HG02623 (cell line): ENCODE measurements around the gene NTN1.
"Not testable (repeated sequence)": the region's sequence is repeated elsewhere in the genome, so short reads cannot be mapped to it uniquely, and the experiment has no call there.

Experiments used
- ATAC-seq: cut with Tn5 transposase; IDR thresholded peaks from one replicate; pipeline ENCODE4 v1.9.1; 2021; ENCODE audit warnings: moderate library complexity; ENCODE audit not compliant: unreplicated experiment

The NTN1 gene

GRCh38 chr17:9240659-9241370 is 219.5 kb downstream of the NTN1 start:
- no peak for ATAC-seq

DNA sequence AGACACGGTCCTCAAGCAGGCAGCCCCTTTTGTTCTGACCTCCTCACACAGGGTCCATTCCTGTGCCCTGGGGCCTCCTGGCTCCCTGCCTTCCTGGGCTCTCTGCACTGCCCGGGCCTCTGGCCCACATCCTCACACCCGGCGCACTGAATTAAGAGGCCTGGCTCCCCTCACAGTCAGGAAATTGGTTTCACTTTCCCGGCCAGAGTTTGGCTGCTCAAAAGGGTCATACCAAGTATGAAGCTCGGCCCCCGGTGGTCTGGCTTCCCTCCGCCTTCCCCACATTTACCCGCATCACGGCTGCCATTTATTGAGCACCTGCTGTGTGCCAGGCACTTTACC is 220.0 kb downstream of the NTN1 start:
- ATAC-seq = no peak

DNA sequence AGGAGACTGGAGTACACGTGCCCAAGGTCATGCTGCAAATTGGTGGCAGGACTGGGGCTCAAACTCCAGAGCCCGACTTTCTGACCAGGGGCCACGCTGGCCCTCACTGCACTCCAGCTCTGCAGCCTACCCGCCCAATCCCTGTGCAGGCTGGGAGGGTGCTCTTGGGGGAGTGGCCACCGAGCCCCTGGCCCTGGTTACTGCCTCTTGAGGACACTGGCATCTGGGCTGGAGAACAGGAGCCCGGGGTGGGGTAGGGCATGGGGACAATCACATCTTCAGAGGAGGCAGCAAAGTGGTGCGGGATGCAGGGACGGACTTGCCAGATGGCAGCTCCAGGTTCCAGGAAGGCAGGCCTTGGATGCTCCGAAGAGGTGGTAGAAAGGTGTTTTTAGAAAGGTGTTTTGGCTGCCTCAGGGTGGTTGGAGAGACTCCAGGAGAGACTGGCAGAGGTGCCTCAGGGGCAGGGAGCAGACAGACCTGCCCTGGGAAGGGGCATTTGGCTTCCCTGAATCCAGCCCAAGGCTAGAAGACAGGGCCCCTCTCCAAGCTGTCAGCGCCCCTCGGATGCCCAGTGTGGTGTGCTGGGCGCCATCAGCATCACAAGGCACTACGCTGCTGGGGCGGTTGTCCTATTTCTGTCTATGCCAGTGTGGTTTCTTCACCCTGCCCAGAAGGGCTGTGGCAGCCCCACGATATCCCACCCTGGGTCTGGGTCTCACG is 220.6 kb downstream of the NTN1 start:
- ATAC-seq = no peak

DNA sequence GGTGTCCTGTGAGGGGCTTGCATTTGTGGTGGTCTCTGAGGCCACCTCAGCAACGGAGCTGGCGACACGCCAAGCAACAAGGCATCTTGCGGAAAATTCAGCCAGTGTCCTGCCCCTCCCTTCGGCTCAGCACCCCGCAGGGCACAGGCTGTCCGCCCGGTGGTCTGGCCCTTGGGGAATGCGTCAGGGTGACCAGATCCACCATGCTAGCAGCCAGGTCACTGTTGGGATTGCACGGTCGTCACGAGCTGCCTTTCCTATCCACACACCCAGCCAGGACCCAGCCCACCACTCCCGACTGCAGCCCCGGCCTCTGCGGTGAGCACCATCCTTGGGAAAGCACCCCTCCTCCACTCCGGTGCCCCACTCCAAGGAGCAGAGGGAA is 221.2 kb downstream of the NTN1 start:
- ATAC-seq = no peak

DNA sequence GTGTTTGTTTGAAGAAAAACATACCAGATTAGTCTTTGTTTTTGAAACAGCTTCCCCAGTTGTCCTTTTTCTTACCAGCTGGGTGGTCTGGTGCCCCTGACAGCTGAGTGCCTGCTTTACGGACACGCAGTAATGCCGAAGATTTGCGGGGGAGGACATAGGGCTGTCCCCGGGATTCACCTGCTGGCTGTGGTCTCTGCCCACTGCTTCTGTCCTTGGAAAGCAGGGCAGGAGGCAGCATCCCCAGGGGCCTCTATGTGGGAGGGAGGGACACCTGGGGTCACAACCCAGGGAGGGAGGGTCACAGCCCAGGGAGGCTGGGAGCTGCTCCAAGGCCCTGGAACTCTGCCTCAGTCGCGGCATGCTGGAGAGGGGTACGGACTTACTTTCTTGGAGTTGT is 221.7 kb downstream of the NTN1 start:
- no peak for ATAC-seq

DNA sequence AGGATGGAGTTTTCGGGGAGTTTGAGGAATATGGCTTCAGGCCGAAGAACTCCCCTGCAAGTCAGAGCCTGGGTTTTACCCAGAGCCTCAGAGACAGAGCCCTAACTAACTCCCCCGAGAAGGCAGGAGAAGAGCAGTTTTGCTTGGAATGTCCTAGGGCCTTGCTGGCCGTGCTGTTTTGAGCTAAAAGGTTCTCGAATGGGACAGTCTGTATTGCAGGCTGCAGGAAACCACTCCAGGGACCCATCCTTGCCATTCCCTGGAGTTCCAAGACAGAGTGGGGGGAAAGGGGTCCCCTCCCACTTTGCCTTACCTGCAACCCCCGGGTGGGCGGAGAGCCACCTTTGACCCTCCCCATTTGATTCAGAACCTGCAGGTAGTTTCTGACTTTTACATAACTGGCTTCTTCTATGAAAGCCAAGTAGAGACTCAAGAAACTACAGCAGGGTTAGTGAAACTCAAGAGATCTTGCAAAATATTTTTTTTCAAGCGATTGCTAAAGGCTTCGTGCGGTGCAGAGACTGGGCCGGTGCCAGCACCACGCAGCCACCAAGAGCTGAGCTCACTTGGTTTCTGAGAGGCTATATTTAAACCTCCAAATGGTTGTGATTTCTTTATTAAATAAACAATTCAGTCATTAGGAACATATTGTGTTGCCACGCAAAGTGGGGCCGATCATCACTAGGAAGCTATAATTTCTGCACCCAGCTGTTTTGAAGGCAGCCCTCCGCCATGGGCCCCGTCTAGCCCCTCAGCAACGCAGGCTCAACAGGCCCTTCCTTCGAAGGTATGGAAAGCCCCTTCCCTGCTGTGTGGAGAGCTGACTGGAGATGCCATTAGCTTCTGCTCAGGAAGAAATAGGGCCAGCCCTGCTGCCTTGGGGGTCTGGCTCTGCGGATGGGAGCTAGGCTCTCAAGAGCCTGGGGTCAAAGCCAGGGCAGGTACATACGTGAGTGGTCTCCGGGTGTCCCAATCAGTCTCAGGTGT is 223.0 kb downstream of the NTN1 start:
- ATAC-seq = no peak

- no peak for ATAC-seq
Measured at GRCh38 chr17:9247401-9247938, 226.2 kb downstream of the NTN1 start.

DNA sequence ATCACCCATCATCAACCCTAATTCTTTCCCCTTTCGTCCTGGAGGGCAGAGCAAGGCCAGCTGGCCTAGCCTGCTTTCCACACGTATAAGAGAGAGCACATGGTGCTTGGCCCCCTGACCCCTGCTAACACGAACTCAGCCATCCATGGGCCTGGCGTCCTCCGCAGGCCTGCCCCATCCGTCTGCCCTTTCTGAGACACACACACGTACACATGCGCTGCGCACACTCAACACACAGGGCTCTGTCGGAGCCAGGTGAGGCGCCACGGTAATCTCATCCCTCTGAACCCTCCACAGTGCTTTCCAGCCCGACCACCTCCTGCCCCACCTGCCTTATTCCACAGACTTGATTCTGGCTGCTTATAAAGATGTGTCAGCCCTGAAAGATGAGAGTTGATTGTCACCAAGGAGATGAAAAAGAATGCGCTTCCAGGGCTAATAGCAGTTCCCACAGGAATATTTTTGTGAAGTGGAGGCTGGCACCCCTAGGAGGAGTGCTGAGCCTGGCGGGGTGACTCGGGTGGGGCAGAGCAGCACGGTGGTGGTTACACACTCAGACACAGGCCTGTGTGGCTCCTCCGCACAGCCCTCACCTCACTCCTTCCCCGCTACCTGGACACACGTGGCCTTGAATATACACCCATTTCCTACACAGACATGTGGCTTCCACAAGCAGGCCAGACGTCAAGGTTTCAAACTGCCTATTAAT is 228.1 kb downstream of the NTN1 start:
- ATAC-seq = no peak

- ATAC-seq = no peak
Measured at GRCh38 chr17:9251273-9251672, 230.0 kb downstream of the NTN1 start.

DNA sequence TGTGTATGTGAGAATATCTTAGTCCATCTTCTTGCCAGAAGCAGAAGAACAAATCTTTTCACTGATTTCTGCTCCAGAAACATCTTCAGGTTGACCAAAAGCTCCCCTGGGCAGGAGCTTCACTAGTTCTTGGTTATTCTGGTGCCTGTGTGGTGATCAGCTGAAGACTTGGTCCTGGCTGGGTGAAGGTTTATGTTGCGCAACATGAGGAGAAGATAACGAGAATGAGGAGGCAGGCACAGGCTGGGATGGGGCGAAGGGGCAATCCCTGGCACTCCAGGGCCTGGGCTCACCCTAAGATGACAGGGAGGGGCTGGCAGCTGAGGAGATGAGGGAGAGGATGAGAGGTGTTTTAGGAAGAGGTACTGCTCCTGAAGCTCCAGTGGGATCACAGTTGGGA is 232.0 kb downstream of the NTN1 start:
- ATAC-seq = no peak

- no peak for ATAC-seq
Measured at GRCh38 chr17:9254841-9255240, 233.5 kb downstream of the NTN1 start.

DNA sequence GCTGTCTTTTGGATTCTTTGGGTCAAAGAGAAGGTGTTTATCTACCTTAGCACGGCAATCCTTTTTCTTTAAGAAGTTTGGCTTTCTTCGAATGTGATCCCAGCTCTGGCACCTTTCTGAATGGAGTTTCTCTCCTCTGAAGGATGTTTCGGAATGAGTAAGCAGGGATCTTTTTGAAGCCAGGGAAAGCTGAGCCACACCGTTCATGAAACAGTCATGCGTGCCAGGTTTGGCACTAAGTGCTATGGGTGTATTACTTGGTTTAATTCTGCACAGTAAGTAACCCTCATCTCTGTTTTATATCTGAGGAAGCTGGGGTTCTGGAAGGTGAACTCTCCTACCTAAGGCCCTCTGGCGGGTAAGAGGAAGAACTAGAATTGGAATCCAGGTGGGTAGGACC is 234.5 kb downstream of the NTN1 start:
- ATAC-seq = no peak

DNA sequence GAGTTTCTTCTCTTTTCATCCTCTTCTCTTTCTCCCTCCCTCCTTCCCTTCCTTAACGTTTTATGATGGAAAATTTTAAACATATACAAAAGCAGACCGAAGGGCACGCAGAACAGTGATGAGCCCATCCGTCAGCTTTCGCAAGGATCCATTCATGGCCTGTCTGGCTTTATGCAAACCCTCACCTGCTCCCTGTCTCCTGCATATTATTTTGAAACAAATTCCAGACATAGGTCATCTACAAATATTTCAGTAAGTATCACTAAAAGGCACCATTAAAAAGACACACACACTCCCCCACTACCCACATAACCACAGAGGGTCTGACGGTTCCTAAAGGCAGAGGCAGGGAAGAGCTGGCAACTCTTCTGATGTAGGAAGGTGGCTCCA is 235.0 kb downstream of the NTN1 start:
- ATAC-seq = no peak

GRCh38 chr17:9256751-9257629 is 235.7 kb downstream of the NTN1 start:
- ATAC-seq = no peak

GRCh38 chr17:9257630-9257965 is 236.3 kb downstream of the NTN1 start:
- not testable (repeated sequence) for ATAC-seq

DNA sequence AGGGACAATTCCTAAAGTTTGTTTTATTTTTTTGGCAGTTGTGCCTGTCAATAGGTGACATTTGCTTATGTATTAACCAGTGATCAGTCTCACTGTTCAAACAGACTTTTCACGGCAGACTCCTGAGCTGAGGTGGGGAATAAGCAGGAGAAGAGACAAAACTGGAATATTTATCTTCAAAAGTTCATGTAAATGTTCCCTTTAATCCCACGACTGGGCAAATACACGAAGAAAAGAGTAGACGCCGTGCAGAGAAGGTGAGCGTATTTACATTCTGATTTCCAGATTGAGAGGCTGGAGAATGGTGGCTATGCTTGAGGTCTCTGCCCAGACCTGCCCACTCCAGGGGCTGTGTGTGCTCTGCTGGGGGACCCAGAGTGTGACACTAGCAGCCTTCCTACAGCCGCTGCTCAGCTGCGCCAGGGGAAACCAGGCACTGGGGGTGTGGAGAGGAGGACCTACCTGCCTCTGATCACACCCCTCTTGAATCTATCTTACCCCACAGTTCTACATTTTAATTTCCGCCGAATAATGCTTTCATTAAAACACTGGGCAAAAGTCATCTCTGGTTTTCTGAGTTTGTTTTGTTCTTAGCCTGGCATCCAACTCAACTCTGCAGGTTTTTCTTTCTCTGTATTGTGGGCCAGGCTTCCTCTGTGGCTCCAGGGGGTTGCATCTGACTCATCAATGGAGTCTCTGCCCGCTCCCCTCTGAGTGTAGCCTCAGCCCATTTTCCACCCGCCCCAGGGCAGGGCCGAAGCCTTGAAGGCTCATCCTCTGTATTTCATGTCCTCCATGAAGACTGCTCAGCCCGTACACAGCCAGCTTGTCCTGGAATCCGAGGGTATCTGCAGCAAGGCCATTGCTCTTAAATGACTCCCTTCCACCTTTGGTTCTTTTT is 237.1 kb downstream of the NTN1 start:
- ATAC-seq = no peak

DNA sequence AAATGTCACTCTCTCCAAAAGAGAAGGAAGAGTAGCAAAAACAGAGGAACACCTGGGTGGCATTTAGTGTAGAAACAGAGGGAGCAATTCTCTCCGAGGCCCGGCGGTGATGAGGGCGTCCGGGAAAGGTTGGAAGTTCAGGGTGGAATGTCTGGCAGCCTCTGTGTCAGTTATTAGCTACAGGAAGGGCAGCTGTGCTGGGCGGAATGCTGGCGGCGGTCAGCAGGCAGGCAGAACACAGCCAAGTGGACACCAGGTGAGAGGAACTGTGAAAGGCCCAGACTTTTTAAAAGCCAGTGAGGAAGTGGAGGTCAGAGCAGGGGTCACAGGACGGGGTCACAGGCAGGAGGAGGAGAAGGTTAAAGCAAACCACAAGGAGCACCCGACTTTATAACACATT is 238.1 kb downstream of the NTN1 start:
- no peak for ATAC-seq

GRCh38 chr17:9261081-9262012 is 240.0 kb downstream of the NTN1 start:
- ATAC-seq = no peak
